Activated CD8-positive, alpha-beta memory T cell treated with anti-CD3 and anti-CD28 coated beads for 1 hour (primary cell): Measurements from ENCODE around the gene MAGEC3.
"Not testable (repeated sequence)": the region's sequence is repeated elsewhere in the genome, so short reads cannot be mapped to it uniquely, and the experiment has no call there.

Experiments used
- DNase-seq, 2 donors: peaks; one replicate each; pipeline ENCODE4 v3.0.0-alpha.2; 2020; ENCODE audit warnings: low read depth in 1 of 2; ENCODE audit errors: extremely low read depth in 1 of 2

Gene MAGEC3, protein sequence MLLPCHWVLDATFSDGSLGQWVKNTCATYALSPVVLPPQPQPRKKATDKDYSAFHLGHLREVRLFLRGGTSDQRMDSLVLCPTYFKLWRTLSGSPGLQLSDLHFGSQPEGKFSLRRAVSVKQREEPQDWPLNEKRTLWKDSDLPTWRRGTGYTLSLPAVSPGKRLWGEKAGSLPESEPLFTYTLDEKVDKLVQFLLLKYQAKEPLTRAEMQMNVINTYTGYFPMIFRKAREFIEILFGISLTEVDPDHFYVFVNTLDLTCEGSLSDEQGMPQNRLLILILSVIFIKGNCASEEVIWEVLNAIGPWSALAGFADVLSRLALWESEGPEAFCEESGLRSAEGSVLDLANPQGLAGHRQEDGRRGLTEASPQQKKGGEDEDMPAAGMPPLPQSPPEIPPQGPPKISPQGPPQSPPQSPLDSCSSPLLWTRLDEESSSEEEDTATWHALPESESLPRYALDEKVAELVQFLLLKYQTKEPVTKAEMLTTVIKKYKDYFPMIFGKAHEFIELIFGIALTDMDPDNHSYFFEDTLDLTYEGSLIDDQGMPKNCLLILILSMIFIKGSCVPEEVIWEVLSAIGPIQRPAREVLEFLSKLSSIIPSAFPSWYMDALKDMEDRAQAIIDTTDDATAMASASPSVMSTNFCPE

DNA sequence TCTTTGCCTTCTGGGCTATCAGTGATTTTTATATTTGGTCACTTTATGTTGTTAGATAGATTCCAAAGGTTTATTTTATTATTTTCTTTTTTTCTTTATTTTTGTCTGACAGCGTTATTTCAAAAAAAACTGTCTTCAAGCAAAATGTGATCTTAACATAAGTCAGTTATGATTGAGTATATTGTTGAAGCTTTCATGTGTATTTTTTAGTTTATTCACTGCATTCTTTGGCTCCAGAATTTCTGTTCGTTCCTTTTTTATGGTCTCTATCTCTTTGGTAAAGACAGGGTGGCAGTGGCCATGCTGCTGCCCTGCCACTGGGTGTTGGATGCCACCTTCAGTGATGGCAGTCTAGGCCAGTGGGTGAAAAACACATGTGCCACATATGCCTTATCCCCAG, at the start of gene MAGEC3:
Gene MAGEC3 (plus strand): TSS at position 301 of the 400 bp plus-strand sequence. CDS start 0 bp downstream, at position 301.
- no peak for DNase-seq

DNA sequence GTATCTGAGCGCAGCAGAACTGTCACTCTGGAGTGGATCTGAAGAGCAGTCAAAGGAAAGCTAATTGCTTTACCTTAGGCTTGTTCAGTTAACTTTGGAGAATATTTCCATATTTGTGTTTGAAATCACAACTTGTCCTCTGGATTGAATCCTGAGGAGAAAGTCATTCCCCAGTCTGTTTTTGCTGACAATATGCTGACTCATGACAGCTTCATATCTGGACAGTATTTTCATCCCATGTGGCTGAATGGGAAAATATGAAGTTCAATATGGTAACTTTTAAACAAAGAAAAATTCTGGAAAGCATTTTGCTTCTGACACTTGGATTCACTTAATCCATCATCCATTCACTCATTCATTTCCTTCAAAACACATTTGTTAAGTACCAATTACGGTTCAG, 46.3 kb upstream of the MAGEC3 start:
- no peak for DNase-seq

DNA sequence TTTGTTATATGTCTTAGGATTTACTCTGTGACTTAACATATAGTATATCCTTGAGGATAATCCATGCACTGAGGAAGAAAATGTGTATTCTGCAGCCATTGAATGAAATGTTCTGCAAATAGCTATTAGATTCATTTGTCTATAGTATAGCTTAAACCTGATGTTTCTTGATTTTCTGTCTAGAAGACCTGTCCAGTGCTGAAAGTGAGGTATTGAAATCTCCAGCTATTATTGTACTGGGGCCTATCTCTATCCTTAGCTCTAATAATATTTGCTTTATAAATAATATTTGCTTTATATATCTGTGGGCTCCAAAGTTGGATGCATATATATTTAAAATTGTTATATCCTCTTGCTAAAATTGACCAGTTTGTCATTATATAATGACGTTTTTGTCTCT, 26.7 kb upstream of the MAGEC3 start:
- no peak for DNase-seq

DNA sequence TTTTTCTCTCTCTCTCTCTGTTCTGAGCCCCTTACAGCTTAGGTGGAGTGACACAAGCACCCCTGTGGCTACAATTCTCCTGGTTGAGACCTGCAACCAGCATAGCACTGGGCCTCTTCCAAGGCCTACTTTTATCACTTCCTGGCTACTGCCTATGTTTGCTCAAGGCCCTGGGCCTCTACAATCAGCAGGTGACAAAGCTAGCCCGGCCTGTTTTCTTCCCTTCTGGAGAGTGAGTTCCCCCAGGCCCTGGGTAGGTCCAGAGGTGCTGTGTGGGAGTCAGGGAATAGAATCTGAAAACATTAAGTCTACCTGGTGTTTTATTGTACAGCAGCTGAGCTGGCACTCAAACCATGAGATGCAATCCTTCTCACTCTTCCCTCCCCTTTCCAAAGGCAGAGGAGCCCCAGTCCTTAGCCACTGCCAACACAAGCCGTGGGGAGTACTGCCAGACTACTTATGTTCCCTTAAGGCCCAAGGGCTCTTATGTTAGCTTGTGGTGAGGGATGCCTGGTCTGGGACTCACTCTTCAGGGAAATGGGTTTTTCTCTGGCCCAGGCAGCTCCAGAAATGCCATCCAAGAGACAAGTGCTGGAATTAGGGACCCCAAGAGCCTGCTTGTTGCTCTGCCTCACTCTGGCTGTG, 23.8 kb upstream of the MAGEC3 start:
- DNase-seq, result no peak

DNA sequence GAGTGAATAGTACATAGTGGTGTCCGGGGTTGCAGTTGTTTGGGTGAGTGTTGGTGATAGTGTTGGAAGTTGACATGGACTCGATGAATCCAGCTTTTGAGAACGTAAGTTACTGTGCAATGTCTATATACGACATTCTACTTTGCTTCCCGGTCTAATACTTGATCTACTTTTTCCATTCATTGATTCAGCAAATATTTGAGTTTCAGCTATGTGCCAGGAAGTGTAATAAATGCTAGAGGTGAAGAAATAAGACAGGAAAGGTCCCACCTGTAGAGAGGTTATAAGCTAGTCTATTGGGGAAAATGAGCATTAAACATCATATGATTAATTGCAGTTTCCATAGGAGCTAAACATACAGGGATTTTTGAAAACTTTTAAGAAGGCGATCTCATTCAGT, 22.2 kb upstream of the MAGEC3 start:
- no peak for DNase-seq

DNA sequence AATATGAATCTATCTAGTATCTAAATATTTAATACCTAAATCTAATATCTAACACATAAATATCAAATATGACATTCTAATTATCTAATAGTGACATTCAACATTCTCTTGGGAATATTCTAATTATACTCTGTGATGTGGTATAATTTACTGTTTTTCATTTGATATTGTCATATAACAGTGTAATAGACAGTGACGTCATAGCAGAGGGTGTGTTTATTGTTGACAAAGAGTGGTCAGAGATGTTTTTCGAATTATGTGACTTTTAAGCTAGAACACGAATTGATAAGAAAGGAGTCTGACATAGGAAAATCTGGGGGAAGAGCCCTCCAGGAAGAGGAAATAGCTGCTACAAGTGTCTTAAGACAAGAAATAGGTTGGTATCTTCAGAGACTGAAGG, 5.9 kb upstream of the MAGEC3 start:
- no peak for DNase-seq

DNA sequence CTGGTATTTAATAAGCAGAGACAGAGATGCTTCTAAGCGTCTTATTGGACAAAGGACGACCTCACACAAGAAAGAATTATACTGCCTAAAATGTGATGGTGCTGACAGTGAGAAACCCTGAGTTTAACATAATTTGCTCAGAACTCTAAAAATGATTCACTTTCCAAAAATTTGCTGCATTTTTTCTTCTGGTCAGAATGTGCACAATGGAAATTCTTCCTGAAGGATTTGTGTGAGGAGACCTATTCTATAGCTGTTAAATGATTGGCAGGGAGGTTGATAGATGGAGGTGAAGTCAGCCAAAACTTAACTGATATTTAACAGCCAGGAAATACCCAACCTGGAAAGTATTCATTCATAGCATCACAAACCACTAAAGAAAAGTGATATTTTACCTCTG, 1.7 kb downstream of the MAGEC3 start:
- DNase-seq, result no peak

DNA sequence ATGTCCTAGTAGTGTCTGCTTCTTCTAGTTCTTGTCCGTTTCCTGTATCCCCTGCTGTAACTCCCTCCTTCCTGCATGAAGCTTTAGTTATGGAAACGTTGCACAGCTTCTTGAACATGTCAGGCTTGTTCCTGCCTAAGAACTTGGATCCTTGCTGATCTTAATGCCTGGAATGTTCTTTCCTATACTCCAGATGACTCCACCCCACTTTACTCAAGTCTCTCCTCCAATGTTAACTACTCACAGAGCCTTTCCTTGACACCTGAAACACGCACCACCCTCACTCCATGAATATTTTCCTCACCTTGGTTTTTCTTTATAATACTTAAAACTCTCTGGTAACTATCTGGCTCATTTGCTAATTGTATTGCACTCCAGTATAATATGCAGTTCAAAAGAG, 19.4 kb downstream of the MAGEC3 start:
- no peak for DNase-seq

DNA sequence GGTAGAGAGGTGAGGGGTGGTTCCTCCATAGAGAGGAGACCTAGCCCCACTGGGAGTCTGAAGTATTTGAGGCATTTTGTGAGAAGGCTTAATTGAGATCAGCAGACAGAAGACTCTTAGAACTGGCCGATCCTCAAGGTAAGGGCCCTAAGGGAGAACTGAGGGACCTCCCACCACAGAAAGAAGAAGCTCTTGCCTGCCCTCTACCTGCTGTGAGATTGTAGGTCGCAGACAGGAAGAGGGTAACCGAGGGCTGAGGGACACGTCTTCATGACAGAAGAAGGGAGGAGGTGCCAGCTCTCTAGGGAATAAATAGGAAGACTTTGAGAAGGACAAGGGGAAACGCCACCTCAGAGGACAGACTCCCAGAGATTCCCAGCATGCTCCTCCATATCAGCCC, 41.5 kb downstream of the MAGEC3 start:
- DNase-seq, result no peak

DNA sequence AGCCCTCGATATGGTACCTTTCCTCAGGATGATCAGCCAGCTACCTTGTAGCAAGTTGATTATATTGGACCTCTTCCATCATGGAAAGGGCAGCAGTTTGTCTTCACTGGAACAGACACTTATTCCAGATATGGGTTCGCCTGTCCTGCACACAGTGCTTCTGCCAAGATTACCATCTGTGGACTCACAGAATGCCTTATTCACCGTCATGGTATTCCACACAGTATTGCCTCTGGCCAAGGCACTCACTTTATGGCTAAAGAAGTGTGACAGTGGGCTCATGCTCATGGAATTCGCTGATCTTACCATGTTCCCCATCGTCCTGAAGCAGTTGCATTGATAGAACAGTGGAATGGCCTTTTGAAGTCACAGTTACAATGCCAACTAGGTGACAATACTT, 50.7 kb downstream of the MAGEC3 start:
- not testable (repeated sequence) for DNase-seq

DNA sequence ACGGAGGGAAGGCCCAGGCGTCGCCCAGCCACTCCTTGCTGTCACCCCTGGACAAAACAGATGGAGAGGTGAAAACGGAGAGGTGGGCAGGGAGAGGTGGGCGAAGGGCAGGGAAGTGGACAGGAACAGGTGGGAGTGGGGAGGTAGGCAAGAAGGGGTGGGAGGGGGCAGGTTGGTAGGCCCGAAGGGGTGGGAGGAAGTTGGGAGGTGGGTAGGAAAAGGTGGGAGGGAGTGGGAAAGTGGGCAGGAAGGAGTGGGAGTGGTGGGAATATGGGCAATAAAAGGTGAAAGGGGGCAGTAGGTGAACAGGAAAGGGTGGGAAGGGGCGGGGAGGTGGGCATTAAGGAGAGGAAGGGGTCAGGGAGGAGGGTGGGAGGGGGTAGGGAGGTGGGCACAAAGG, 56.6 kb downstream of the MAGEC3 start:
- no peak for DNase-seq

DNA sequence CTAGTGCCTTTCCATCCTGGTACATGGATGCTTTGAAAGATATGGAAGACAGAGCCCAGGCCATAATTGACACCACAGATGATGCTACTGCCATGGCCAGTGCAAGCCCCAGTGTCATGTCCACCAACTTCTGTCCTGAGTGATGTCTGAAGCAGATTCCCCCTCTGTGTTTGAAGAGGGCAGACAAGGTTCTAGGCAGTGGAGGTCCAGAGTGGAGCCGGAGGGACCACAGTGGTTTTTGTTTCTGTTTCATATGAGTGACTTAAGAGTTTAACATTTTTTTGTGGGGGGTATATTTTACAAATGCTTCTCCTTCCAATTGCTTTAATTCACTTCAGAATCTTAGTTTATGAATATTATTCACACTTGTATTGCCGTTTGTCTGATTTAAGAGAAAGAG, 59.6 kb downstream of the MAGEC3 start:
- DNase-seq, result no peak

DNA sequence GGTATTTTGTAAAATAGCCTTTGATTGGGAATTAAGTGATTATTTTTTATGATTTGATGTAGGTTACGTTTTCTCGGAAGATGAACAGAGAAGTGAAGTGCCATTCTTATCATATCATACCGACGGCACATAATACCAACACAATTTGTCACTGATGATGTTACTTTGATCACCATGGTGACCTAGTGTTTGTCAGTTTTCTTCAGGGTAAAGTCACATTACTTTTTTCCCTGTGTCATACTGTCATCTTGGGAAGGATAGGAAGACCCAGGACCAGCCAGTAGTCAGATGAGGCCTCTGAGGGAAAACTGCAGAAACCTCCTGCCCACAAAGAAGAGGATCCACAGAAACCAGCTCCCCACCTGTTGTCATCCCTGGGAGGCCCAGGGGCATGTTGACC, 64.2 kb downstream of the MAGEC3 start:
- DNase-seq, result no peak

DNA sequence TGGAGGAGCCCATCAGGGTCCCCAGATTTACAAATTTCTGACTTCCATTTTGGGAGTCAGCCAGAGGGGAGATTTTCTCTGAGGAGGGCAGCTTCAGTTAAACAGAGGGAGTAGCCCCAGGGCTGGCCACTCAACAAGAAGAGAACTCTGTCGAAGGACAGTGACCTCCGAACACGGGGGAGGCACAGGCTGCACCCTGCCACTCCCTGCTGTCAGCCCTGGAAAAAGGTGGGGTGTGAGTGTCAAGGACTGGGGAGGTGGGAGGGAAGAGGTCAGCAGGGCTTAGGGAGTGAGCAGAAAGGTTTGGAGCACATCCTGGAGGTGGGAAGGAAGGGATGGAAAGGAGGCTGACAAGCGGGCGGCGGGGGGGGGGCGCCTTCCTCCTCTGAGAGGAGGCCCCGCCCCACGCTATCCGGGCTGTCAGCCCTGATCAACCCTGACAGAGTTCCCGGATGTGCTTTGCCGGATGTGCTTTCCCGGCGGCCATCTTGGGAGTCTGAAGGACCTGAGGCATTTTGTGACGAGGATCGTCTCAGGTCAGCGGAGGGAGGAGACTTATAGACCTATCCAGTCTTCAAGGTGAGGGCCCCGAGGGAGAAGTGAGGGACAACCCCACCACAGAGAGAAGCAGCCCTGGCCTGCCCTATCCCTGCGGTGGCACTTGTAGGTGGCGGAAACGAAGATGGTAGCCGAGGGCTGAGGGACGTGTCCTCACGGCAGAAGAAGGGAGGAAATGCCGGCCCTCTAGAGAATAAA, 65.5 kb downstream of the MAGEC3 start, which contains the start of gene MAGEC1:
Gene MAGEC1 (plus strand): TSS at position 495 of the 756 bp plus-strand sequence. CDS start 1,179 bp downstream, outside the sequence.
- DNase-seq, result no peak

DNA sequence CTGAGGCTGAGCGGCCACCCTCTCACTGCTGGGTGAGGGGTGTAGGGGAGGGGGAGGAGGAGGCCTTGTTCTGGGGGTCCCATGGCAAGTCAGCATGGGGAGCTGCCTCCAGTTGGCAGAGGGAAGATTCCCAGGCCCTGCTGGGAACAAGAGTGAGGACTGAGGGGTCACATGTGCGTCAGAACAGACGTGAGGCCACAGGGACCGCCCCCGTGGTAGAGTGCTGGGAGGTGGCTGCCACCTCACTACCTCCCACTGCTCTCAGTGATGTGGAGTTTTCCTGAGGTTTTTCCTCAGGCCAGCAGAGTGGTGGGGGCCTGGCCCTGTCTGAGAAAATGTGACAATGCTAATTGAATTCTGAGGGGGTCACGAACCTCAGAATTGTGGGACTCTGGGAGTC, 66.1 kb downstream of the MAGEC3 start:
- no peak for DNase-seq

DNA sequence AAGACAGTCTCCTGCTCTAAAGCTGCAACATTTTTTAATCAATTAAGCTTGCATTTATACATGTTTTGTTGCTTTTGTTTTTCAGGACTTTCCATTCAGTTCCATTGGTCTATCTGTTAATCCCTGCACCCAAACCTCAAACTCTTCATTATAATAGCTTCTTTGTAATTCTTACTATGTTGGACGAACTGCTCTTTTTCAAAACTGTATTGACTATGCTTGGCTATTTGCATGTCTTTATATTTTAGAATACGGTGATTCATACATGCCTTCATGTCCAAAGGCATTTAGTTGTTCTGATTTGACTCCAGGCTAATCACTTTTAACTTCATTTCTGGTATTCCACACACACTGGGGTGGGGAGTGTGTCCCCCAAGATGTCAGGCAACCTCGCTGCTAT, 79.7 kb downstream of the MAGEC3 start:
- no peak for DNase-seq

DNA sequence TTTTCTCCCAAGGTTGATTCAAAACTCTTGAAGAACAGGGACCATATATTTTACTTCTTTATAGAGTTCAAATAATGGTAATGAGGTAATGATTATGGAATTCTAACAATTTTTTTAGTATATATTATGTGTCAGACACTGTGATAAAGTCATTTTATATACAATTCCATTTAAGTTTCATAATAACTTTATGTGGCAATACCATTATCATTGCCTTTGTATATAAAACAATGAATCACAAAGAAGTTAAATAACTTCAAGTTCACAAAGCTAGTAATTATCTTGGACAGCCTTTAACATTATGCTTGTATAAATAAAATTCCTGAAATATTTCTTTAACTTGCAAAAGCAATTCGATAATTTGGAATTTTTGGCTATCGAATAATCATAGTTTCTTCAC, 86.2 kb downstream of the MAGEC3 start:
- DNase-seq, result no peak

DNA sequence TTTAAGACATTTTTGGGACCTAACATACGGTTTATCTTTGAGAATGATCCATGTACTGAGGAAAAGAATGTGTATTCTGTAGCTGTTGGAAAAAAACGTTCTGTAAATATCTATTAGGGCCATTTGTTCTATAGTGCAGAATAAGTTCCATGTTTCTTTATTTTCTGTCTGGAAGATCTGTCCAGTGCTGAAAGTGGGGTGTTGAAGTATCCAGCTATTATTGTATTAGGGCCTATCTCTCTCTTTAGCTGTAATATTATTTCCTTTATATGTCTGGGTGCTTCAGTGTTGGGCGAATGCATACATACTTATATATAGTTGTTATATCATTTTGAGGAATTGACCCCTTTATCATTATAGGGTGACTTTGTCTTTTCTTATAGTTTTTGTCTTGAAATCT, 90.3 kb downstream of the MAGEC3 start:
- DNase-seq, result no peak

DNA sequence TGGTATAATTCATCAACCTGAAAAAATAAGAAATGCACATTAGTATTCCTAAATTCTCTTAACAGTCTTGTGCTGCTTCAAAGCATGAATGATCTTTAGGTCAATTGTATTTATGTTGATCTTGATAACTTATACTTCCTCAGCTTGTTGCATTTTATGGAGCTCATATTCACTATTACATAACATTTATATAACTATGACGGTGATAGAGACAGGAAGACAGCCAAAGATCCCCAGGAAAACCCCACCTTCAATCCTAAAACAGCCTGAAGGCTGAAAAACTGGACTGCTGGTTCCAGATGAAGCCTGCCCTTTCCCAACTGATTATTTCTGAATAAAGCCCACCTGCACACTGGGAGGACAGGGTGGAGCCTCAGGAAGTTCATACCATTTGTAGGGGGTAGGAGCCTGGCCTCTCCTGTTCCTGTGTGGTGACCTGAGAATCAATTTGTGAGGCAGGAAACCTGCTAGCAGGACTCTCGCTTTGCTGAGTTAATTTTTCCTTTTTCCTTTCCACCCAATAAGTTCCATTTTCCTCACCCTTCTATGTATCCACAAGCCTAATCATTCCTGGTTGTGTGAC, 96.0 kb downstream of the MAGEC3 start:
- no peak for DNase-seq

DNA sequence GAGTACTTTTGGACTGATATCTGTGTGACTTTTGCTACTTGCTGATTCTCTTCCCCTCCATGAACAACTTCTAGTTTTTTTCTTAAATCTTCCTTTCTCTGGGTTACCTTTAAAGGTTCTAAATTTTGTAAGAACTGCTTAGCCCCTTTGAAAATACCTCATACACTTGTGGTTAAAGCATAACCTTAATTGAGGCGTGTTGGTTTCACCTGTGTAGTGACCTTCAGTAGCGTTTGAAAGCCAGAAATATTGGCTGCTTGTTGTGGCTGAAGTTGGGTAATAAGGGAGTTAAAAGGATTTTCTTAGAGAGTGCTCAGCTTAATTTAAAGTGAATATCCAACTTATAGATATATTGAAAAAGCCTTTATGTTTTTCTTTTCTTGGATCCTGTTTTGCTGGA, 97.5 kb downstream of the MAGEC3 start:
- no peak for DNase-seq

DNA sequence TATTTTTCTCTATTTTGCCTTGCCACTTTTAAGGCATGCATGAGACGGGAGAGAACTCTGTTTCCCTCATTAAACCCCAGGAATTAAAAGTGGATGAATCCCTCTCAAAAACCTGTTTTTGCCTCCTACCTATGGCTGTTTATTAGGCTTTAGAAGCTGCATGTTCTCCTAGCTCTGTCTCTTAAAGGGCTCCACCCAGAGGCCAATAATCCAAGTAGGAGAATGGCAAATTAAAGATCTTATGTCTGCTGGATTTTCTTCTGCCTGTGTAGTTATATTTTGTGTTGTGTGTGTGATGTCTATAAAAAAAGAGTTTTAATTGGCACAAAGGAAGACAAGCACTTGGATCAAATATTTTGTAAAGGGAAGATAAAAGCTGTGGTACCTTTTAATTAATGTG, 98.0 kb downstream of the MAGEC3 start:
- DNase-seq, result no peak
